ENCODE results near the gene COX4I2. TPM values are rescaled to one million over a fixed set of nuclear protein-coding genes. Genes with fewer than 3 reads are reported as not detected.

The COX4I2 gene
- total and polyA plus RNA-seq, 2 donors (not counting 1 experiment from before 2014, with no cell fraction given), result not detected

- Histone ChIP-seq H3K9ac (ENCODE audit: low read length) (no peak overlapping the region), H3K27me3 (replicated peaks in 1 of 4; ENCODE audit: control extremely low read depth in 1 of 4, control insufficient read depth in 3 of 4, insufficient read depth in 4 of 4, low read length in 3 of 4) (no peaks in the 10 kb centered on the region), H3K4me3 (ENCODE audit: control extremely low read depth in 1 of 5, extremely low read depth in 1 of 5, insufficient read depth in 1 of 5, low read depth in 2 of 5, low read length in 4 of 5) (no peak overlapping the region), H3K4me2 (replicated peaks; ENCODE audit: low read depth, low read length, poor library complexity, severe bottlenecking) (peak overlapping the region; percentile 16), H3K79me2 (ENCODE audit: control insufficient read depth, insufficient read depth, low read length) (peaks cover 37% of the 10 kb centered on the region), H3K4me1 (ENCODE audit: control insufficient read depth in 2 of 2, insufficient read depth in 2 of 2, low read length in 2 of 2) (peaks cover 9 to 21% of the 10 kb centered on the region in 2 donors), H3K27ac (ENCODE audit: low read length in 2 of 2) (no peak overlapping the region), H2AFZ (ENCODE audit: insufficient read depth, low read depth, low read length, poor library complexity, severe bottlenecking) (no peak overlapping the region), H4K20me1 (ENCODE audit: control insufficient read depth, insufficient read depth, low read length, poor library complexity, severe bottlenecking) (no peaks in the 10 kb centered on the region), H3K36me3 (replicated peaks in 1 of 2; ENCODE audit: control extremely low read depth in 1 of 2, control insufficient read depth in 1 of 2, extremely low read depth in 1 of 2, insufficient read depth in 2 of 2, low read length in 1 of 2) (peaks cover 11 to 17% of the 10 kb centered on the region in 2 experiments), H3K9me3 (ENCODE audit: control extremely low read depth in 1 of 3, control insufficient read depth in 2 of 3, insufficient read depth in 1 of 3, low read length in 2 of 3) (no peaks in the 10 kb centered on the region)
- no peaks in the 10 kb centered on the region for H3K9me3 Mint-ChIP-seq (ENCODE audit: insufficient read depth)
- peaks cover 29% of the 10 kb centered on the region for H3K4me1 Mint-ChIP-seq
- DNase-seq, result no peak
- intact Hi-C loops (cut with micrococcal nuclease), result no loop called here
- H3K27me3 Mint-ChIP-seq, result no peaks in the 10 kb centered on the region
- H3K27ac Mint-ChIP-seq, result peak overlapping the region; percentile 73
- H3K4me3 Mint-ChIP-seq, result peak overlapping the region; percentile 55
- ChIA-PET CTCF (interaction anchor here (0.9 to 3.6 kb wide), 4 partner anchors 30 to 59 kb away, joined by 3 to 18 read pairs (median 4); no protein-coding TSS in a partner anchor), POLR2A (no interaction called here)
- no peak for TF ChIP-seq CTCF (IDR thresholded peaks at IDR 0.05)
- no peak for ATAC-seq (ENCODE audit: low read depth)
- no CpG with 5 or more reads among the region's 1 CpG for WGBS (ENCODE audit: insufficient coverage)
These were observed 54.0 kb downstream of the COX4I2 start for GRCh38 chr20:31691646-31692275.

- Histone ChIP-seq H3K36me3 (replicated peaks in 1 of 2; ENCODE audit: control extremely low read depth in 1 of 2, control insufficient read depth in 1 of 2, extremely low read depth in 1 of 2, insufficient read depth in 2 of 2, low read length in 1 of 2) (peaks cover 7 to 12% of the 10 kb centered on the region in 2 experiments), H3K27ac (ENCODE audit: low read length in 2 of 2) (no peak overlapping the region), H3K79me2 (ENCODE audit: control insufficient read depth, insufficient read depth, low read length) (peaks cover 37% of the 10 kb centered on the region), H3K4me2 (replicated peaks; ENCODE audit: low read depth, low read length, poor library complexity, severe bottlenecking) (no peak overlapping the region), H3K9ac (ENCODE audit: low read length) (no peak overlapping the region), H4K20me1 (ENCODE audit: control insufficient read depth, insufficient read depth, low read length, poor library complexity, severe bottlenecking) (no peaks in the 10 kb centered on the region), H3K4me1 (ENCODE audit: control insufficient read depth in 2 of 2, insufficient read depth in 2 of 2, low read length in 2 of 2) (peaks cover 9 to 21% of the 10 kb centered on the region in 2 donors), H3K4me3 (ENCODE audit: control extremely low read depth in 1 of 5, extremely low read depth in 1 of 5, insufficient read depth in 1 of 5, low read depth in 2 of 5, low read length in 4 of 5) (no peak overlapping the region), H3K27me3 (replicated peaks in 1 of 4; ENCODE audit: control extremely low read depth in 1 of 4, control insufficient read depth in 3 of 4, insufficient read depth in 4 of 4, low read length in 3 of 4) (no peaks in the 10 kb centered on the region), H3K9me3 (ENCODE audit: control extremely low read depth in 1 of 3, control insufficient read depth in 2 of 3, insufficient read depth in 1 of 3, low read length in 2 of 3) (no peaks in the 10 kb centered on the region), H2AFZ (ENCODE audit: insufficient read depth, low read depth, low read length, poor library complexity, severe bottlenecking) (no peak overlapping the region)
- Mint-ChIP-seq H3K27ac (peak overlapping the region; percentile 56), H3K4me1 (peaks cover 28% of the 10 kb centered on the region), H3K9me3 (ENCODE audit: insufficient read depth) (no peaks in the 10 kb centered on the region), H3K27me3 (no peaks in the 10 kb centered on the region), H3K4me3 (no peak overlapping the region)
- no peak for DNase-seq
- CTCF ChIA-PET, result interaction anchor here (2.3 to 3.6 kb wide), 2 partner anchors 9 to 32 kb away, joined by 6 to 18 read pairs; no protein-coding TSS in a partner anchor
- intact Hi-C loops (cut with micrococcal nuclease), result no loop called here
- 83% methylated on average over 3 of the region's 6 CpGs for WGBS (ENCODE audit: insufficient coverage)
- TF ChIP-seq CTCF (IDR thresholded peaks at IDR 0.05) (no peak), EZH2 (IDR thresholded peaks at IDR 0.05; ENCODE audit: borderline replicate concordance, insufficient read depth, low read depth, low read length, poor library complexity, severe bottlenecking) (no peak)
- POLR2A ChIA-PET, result interaction anchor here (0.8 kb wide), 1 partner anchor 8 kb away, joined by 4 read pairs; no protein-coding TSS in a partner anchor
- ATAC-seq (ENCODE audit: low read depth), result no peak
These were observed 55.7 kb downstream of the COX4I2 start for GRCh38 chr20:31693402-31693801.
